ENCODE data around the gene ZNF277. TPM values are rescaled to one million over a fixed set of nuclear protein-coding genes. Genes with fewer than 3 reads are reported as not detected.

Gene ZNF277
- total and polyA plus RNA-seq, 10 of the 15 experiments (the other 5 are each of a cell fraction or from before 2014, with no cell fraction given), result 10.6 to 33.9 (median 22.0) TPM

GRCh38 chr7:112172870-112173567 is 33.5 kb upstream of the ZNF277 start (continued):
- TF ChIP-seq KAT2A (conservative IDR thresholded peaks at IDR 0.05; ENCODE audit: control insufficient read depth, low read depth, low read length) (no peak), ZZZ3 (IDR thresholded peaks at IDR 0.05; ENCODE audit: control insufficient read depth, insufficient read length, low read depth) (no peak), RBBP5 (conservative IDR thresholded peaks at IDR 0.05) (no peak), MYC (IDR thresholded peaks at IDR 0.05; ENCODE audit: insufficient read depth, insufficient read length, insufficient replicate concordance, low read length, severe bottlenecking) (no peak), NR2C2 (IDR thresholded peaks at IDR 0.05; ENCODE audit: borderline replicate concordance, control insufficient read depth, insufficient read length, low read depth) (no peak), NBN (IDR thresholded peaks at IDR 0.05) (no peak), FOS (IDR thresholded peaks at IDR 0.05; ENCODE audit: borderline replicate concordance, extremely low read depth, insufficient read length) (no peak)

- ChIA-PET RAD21 (ENCODE audit: unreplicated experiment) (no interaction called here), CTCF (no interaction called here), POLR2A (interaction anchor here (0.6 kb wide), 1 partner anchor 321 kb away, joined by 3 read pairs; no protein-coding TSS in a partner anchor), SMC1A (ENCODE audit: uncharacterized antibody, unreplicated experiment) (no interaction called here)
- TF ChIP-seq IRF5 (IDR thresholded peaks at IDR 0.05; ENCODE audit: borderline replicate concordance) (no peak), CBX5 (IDR thresholded peaks at IDR 0.05; ENCODE audit: low read depth) (no peak), NR2F1 (conservative IDR thresholded peaks at IDR 0.05) (no peak), CHD4 (IDR thresholded peaks at IDR 0.05) (no peak), SIN3A (IDR thresholded peaks at IDR 0.05; ENCODE audit: low read depth, low read length) (no peak), RFX5 (IDR thresholded peaks at IDR 0.05; ENCODE audit: low read depth, low read length) (no peak)
- Histone ChIP-seq H3K9me3 (replicated peaks; ENCODE audit: control insufficient read depth, insufficient read depth, low read length) (no peaks in the 10 kb centered on the region), H3K36me3 (ENCODE audit: control insufficient read depth in 2 of 2, insufficient read depth in 2 of 2, low read length in 1 of 2) (no peaks in the 10 kb centered on the region), H3K27ac (ENCODE audit: control insufficient read depth, insufficient read depth) (no peak overlapping the region), H3K27me3 (replicated peaks in 1 of 2; ENCODE audit: control insufficient read depth in 2 of 2, insufficient read depth in 2 of 2, low read length in 1 of 2) (no peaks in the 10 kb centered on the region), H3K4me3 (no peak overlapping the region), H3K9ac (ENCODE audit: control insufficient read depth, insufficient read depth, low read length) (no peak overlapping the region), H2AFZ (ENCODE audit: control insufficient read depth, low read depth, low read length) (no peak overlapping the region), H3K79me2 (ENCODE audit: control insufficient read depth, insufficient read depth, low read length) (no peaks in the 10 kb centered on the region), H3K4me1 (ENCODE audit: control insufficient read depth, insufficient read depth, low read length) (no peaks in the 10 kb centered on the region), H4K20me1 (ENCODE audit: control insufficient read depth, insufficient read depth) (no peaks in the 10 kb centered on the region), H3K4me2 (ENCODE audit: control insufficient read depth, insufficient read depth) (no peak overlapping the region)
- DNase-seq (ENCODE audit: low read depth, low spot score), result no peak
- intact Hi-C loops (cut with micrococcal nuclease; ENCODE audit: unreplicated experiment), result no loop called here
- in situ Hi-C loops (cut with MboI), result no loop called here
- FAIRE-seq, result no peak
- 50% methylated on average over 4 of the region's 4 CpGs for WGBS (ENCODE audit: insufficient coverage, insufficient replicate concordance, low lambda C conversion rate, missing lambda C conversion rate)
- no TSS peak for BruUV-seq (replicated peaks)
- no peak for ATAC-seq
Observed at GRCh38 chr7:112173568-112173905, 33.0 kb upstream of the ZNF277 start.
